ENCODE data around the gene REEP5. TPM values are rescaled to one million over a fixed set of nuclear protein-coding genes. Genes with fewer than 3 reads are reported as not detected.

Gene REEP5
- total and polyA plus RNA-seq, 9 of the 15 experiments (the other 6 are each of a cell fraction or from before 2014, with no cell fraction given) = 14.7 to 102 (median 36.0) TPM

DNA sequence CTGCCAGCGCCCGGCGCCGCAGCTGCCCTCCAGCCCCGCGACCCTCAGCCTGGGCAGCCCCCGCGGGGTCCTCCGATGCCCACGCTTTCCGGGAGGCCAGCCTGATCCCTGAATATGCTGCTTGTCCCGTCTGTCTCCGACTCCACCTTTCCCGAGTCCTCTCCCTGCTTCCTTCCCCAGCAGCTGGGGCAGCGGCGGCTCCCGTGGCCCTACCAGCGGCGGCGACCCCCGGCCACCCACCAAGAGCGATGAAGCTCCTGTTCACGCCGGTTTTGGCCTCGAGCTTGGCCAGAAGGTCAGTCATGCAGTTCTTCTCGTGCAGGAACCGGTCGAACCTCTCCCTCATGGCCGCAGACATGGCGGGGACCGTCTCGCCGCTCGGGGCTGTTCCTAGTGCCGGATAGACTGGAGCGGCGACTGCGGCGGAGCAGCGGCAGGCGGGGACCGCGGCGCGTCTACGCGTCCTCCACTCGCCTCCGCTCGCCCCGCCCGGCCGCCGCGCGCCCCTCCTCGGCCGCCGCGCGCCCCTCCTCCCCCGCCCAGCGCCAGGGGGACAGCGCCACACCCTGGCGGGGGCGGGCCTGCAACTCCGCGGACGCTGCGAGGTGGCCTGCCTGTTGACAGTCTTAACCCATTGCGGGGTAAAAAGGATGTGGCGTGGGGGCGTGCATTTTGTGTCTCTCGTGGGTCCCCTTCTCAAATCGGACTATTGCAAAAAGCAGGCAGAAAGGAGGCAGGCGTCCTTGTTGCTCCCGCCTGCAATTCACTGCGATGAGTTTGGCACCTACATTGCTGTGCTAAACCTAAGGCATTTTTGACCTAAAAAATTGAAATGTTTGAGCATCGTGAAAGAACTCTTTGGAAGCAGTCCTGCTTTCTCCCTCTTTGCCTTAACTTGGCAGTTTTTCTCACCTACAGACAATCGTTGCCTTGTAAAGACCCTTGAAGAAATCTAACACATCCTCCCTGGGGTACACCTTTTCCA, at the start of gene REEP5 (continued):
- TF ChIP-seq, protein P1, sequence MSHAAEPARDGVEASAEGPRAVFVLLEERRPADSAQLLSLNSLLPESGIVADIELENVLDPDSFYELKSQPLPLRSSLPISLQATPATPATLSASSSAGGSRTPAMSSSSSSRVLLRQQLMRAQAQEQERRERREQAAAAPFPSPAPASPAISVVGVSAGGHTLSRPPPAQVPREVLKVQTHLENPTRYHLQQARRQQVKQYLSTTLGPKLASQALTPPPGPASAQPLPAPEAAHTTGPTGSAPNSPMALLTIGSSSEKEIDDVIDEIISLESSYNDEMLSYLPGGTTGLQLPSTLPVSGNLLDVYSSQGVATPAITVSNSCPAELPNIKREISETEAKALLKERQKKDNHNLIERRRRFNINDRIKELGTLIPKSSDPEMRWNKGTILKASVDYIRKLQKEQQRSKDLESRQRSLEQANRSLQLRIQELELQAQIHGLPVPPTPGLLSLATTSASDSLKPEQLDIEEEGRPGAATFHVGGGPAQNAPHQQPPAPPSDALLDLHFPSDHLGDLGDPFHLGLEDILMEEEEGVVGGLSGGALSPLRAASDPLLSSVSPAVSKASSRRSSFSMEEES (CRISPR knock-in tag; IDR thresholded peaks at IDR 0.05) = no peak
- TF ChIP-seq ATF7 (IDR thresholded peaks at IDR 0.05) (peak; percentile 25; the same call in 1 of the 2 replicates), NCOR1 (IDR thresholded peaks at IDR 0.05) (no peak), PHTF2 (CRISPR knock-in tag; IDR thresholded peaks at IDR 0.05) (no peak), SUPT5H (IDR thresholded peaks at IDR 0.05) (peak; percentile 87), ELF4 (CRISPR knock-in tag; IDR thresholded peaks at IDR 0.05) (no peak), CHD2 (IDR thresholded peaks at IDR 0.05; ENCODE audit: low read depth, low read length) (no peak), ZKSCAN3 (CRISPR knock-in tag; IDR thresholded peaks at IDR 0.05) (no peak), SRSF1 (IDR thresholded peaks at IDR 0.05; ENCODE audit: low read depth, low read length) (no peak), PRMT5 (CRISPR knock-in tag; IDR thresholded peaks at IDR 0.05) (no peak), ZNF644 (tag; IDR thresholded peaks at IDR 0.05; ENCODE audit: low read depth) (no peak), ZNF707 (CRISPR knock-in tag; conservative IDR thresholded peaks at IDR 0.05) (no peak), CTBP1 (IDR thresholded peaks at IDR 0.05; ENCODE audit: borderline replicate concordance) (peak; percentile 96), PCBP2 (IDR thresholded peaks at IDR 0.05; ENCODE audit: low read depth, low read length, poor library complexity, severe bottlenecking) (no peak), BCL6 (CRISPR knock-in tag; IDR thresholded peaks at IDR 0.05) (no peak), THRAP3 (IDR thresholded peaks at IDR 0.05; ENCODE audit: borderline replicate concordance) (no peak), HNRNPH1 (optimal IDR thresholded peaks at IDR 0.05; ENCODE audit: low read depth, low read length) (no peak), HNRNPUL1 (IDR thresholded peaks at IDR 0.05; ENCODE audit: low read length) (no peak)
- TF ChIP-seq, protein P2, sequence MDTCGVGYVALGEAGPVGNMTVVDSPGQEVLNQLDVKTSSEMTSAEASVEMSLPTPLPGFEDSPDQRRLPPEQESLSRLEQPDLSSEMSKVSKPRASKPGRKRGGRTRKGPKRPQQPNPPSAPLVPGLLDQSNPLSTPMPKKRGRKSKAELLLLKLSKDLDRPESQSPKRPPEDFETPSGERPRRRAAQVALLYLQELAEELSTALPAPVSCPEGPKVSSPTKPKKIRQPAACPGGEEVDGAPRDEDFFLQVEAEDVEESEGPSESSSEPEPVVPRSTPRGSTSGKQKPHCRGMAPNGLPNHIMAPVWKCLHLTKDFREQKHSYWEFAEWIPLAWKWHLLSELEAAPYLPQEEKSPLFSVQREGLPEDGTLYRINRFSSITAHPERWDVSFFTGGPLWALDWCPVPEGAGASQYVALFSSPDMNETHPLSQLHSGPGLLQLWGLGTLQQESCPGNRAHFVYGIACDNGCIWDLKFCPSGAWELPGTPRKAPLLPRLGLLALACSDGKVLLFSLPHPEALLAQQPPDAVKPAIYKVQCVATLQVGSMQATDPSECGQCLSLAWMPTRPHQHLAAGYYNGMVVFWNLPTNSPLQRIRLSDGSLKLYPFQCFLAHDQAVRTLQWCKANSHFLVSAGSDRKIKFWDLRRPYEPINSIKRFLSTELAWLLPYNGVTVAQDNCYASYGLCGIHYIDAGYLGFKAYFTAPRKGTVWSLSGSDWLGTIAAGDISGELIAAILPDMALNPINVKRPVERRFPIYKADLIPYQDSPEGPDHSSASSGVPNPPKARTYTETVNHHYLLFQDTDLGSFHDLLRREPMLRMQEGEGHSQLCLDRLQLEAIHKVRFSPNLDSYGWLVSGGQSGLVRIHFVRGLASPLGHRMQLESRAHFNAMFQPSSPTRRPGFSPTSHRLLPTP (IDR thresholded peaks at IDR 0.05; ENCODE audit: borderline replicate concordance, extremely low read depth, insufficient read length) = no peak
- TF ChIP-seq, protein P3, sequence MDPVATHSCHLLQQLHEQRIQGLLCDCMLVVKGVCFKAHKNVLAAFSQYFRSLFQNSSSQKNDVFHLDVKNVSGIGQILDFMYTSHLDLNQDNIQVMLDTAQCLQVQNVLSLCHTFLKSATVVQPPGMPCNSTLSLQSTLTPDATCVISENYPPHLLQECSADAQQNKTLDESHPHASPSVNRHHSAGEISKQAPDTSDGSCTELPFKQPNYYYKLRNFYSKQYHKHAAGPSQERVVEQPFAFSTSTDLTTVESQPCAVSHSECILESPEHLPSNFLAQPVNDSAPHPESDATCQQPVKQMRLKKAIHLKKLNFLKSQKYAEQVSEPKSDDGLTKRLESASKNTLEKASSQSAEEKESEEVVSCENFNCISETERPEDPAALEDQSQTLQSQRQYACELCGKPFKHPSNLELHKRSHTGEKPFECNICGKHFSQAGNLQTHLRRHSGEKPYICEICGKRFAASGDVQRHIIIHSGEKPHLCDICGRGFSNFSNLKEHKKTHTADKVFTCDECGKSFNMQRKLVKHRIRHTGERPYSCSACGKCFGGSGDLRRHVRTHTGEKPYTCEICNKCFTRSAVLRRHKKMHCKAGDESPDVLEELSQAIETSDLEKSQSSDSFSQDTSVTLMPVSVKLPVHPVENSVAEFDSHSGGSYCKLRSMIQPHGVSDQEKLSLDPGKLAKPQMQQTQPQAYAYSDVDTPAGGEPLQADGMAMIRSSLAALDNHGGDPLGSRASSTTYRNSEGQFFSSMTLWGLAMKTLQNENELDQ (CRISPR knock-in tag; IDR thresholded peaks at IDR 0.05; ENCODE audit: borderline replicate concordance) = no peak
- TF ChIP-seq, protein P4, sequence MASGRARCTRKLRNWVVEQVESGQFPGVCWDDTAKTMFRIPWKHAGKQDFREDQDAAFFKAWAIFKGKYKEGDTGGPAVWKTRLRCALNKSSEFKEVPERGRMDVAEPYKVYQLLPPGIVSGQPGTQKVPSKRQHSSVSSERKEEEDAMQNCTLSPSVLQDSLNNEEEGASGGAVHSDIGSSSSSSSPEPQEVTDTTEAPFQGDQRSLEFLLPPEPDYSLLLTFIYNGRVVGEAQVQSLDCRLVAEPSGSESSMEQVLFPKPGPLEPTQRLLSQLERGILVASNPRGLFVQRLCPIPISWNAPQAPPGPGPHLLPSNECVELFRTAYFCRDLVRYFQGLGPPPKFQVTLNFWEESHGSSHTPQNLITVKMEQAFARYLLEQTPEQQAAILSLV (tag; IDR thresholded peaks at IDR 0.05) = no peak
